HG03442 (cell line): Measurements from ENCODE around the gene SLC22A1.
"Not testable (repeated sequence)": the region's sequence is repeated elsewhere in the genome, so short reads cannot be mapped to it uniquely, and the experiment has no call there.

Experiments used
- ATAC-seq: cut with Tn5 transposase; IDR thresholded peaks from one replicate; pipeline ENCODE4 v1.9.1; 2021; ENCODE audit warnings: mild to moderate bottlenecking, moderate library complexity; ENCODE audit not compliant: unreplicated experiment

The SLC22A1 gene

DNA sequence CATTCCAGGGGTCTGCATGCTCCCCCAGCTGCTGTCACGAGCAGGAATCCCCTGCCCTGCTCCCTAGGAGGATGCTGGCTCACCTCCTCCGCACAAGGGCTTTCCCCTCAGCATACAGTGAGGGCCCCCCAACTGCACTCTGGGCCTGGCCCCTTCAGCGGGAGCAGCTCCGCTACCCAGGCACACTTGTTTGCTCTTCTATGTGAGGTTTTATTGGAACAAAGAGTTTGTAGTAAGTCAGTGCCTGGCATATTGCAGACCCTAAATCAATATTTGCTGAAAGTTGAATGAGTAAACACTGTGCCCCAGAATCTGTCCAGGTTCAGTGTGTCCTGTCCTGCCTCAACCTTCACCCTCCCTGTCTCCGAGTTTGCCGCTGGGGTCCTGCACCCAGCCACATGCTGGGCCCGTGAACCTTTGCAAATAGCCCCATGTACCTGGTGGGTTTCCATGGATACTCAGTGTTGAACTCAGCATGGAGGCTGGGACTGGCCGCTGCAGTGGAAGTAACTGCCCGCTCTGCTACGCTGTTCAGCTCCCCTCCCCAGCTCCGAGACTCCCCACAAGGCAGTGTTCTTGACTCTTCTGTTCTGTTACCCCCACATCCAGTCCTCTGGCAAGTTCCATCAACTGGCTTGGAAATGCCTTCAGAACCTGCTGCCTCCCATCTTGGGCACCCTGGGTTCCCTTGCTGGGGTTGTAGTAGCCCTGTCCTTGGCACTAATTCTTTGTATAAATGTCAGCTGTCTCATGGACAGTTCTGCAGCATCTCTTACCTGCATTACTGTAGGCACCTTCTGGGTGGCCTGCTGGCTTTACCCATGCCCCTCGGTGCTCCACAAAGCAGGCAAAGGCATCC, 15.7 kb downstream of the SLC22A1 start:
- no peak for ATAC-seq

- peak; percentile 81 for ATAC-seq
Measured at GRCh38 chr6:160137989-160138835, 16.6 kb downstream of the SLC22A1 start.

DNA sequence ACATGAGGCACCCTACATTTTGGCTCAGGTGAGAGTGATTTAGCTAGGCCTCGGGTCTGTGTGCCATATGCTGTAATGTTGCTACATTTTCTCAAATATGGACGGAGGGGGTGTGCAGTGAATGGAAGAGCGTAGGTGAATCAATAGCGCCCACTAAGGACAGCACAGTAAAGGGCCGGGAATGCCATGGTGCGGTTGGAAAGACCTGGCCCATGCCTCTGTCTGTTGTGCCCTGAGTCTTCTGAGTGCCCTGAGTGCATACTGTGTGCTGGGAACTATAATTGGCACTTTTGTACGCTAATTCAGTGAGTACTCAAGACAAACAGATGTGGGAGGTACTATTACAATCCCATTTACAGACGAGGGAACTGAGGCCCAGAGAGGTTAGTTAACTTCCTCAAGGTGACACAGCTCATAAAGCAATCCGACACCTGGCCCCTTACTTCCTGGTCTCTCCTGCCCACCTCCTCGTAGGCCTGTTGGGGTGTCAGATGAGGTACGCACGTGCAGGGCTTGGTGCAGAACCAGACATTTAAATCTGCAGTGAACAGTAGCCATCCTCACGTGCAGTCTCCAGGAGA, 17.3 kb downstream of the SLC22A1 start:
- ATAC-seq, result no peak

- ATAC-seq, result no peak
Measured at GRCh38 chr6:160139420-160139851, 17.8 kb downstream of the SLC22A1 start.

DNA sequence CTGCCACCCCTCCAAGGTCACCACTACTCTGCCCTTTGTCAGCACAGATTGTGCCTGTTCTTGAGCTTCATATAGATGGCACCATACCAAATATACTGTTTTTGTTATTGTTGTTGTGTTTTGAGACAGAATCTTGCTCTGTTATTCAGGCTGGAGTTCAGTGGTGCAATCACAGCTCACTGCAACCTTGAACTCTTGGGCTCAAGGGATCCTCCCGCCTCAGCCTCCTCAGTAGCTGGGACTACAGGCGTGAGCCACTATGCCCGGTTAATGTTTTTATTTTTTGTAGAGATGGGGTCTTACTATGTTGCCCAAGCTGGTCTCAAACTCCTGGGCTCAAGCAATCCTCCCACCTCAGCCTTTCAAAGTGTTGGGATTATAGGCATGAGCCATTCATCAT, 18.9 kb downstream of the SLC22A1 start:
- not testable (repeated sequence) for ATAC-seq

DNA sequence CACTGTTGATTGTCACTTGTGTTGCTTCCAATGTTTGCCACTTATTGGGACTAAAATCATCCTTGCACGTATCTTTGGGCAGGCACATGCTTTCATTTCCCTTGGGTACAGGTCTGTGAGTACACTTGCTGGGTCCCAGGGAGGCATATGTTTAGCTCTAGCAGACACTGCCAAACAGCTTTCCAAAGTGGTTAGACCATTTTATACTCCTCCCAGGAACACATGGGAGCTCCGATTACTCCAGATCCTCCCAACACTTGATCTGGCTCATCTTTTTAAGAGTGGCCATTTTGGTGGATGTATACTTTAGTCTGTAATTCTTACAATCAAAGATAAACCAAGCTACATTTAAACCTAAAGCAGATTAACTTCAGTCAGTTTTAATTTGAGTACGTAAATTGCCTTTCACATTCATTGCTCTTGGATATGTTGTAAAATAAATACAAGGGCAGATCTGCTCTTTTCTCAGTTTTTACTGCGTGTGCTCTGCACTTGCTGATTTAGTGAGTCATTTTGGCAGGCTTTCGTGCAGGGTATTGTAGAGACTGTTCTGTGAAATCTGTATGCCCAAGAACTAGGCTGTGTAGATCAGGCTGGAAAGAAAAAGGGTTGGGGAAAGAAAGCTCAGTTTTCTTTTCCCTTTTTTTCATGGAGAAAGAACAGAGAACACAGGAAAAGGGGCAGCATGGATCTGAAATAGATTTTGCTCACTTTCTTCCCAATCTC, 19.5 kb downstream of the SLC22A1 start:
- ATAC-seq, result no peak

DNA sequence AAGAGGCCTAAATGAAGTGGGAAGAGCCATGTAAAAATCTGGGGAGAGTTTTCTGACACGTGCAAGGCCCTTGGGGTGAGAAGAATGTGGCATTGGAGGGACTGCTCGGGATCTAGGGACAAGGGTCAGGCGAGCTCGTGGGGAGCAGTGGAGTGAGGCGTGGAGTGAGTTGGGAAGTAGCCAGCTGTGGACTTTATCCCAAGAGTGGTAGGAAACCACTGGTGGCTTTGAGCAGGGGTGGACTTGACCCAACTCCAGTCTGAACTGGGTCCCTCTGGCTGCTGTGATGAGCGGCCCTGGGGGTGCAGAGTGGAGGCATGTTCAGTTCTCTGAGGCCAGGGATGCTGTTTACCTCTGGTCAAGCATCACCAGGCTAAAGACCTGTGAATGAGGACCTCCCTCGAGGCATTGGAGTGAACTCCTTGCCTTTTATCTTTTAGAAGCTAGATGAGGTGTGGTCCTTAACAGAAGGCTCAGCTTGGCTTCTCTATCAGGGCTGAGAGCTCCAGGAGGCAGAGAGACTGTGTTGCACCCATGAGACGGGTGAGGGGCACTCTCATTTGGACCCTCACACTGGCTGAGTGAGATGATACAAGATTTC, 20.6 kb downstream of the SLC22A1 start:
- no peak for ATAC-seq

- no peak for ATAC-seq
Measured at GRCh38 chr6:160146454-160147145, 25.0 kb downstream of the SLC22A1 start.

GRCh38 chr6:160147146-160147536, 25.5 kb downstream of the SLC22A1 start:
- ATAC-seq, result no peak

GRCh38 chr6:160154471-160154870, 32.9 kb downstream of the SLC22A1 start:
- ATAC-seq, result no peak

GRCh38 chr6:160156842-160157241, 35.2 kb downstream of the SLC22A1 start:
- ATAC-seq, result no peak

DNA sequence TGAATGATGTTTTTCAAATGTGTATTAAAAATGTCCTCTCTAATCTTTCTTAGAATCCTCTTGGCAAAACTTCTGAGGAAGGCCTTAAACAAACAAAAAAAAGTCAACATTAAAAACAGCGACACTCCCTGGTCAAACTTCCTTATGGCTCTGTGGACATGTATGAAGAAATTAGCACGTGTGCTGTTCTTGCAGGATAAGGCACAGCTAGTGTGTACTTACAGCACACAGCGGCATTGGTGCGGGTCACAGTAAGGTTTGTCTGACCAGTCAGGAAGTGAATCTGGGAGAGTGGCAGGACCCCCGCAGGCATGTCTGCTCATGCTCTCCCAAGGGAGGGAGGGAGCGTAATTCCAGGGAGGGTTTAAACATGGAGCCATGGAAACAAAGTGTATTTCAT, 38.8 kb downstream of the SLC22A1 start:
- ATAC-seq, result no peak

DNA sequence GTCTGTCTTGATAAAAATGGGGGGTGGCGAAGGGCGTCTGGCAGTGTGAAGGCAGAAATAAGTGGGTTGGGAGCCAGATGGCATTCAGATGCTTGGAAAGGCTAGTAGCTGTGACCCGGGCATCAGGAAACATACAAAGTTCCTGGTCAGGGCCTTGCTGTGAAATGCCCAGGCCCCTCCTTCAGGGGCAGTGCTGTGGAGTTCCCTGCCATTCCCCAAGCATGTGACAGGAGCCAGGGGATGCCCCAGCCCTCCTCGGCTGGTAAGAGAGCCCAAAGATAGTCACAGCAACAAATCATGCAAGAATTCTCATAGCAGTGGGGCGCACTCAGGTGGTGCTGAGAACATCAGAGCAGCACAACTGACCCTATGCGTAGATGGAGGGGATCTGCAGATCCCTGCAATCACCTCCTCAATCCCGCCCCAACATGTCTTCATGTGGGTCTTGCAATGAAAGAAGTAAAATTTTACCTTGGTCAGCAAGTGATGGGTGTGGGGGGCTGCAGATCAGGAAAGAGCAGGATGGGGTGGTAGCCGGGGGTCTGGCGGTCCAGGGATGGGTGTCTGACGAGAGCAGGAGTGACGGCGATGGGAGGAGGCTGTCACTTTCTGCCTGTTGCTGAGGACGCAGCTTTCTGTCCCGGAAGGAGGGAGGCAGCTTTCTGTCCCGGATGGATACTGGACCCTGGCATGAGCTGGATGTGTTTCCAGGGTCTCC, 39.5 kb downstream of the SLC22A1 start:
- no peak for ATAC-seq

GRCh38 chr6:160161647-160161986, 40.0 kb downstream of the SLC22A1 start:
- no peak for ATAC-seq

- ATAC-seq, result no peak
Measured at GRCh38 chr6:160162030-160162566, 40.5 kb downstream of the SLC22A1 start.

DNA sequence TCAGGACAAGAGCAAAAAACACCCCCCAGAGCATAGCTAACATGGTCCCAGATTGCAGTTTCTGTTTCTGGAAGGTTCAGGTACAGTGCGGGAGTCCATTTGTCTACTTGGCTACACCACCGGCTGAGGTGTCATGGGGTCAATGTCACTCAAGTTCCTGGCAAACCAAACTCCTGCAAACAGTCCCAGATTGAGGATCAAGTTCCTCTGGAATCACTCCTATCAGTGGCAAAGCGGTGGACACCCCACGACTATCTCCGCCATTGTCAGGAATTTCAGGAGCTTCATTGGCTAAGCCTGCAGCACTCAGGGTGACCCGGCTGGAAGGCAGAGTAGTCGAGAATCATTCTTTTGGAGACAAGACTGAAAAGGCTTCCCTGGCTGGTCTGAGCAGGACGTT, 41.8 kb downstream of the SLC22A1 start:
- ATAC-seq, result no peak

- ATAC-seq, result no peak
Measured at GRCh38 chr6:160163912-160164311, 42.3 kb downstream of the SLC22A1 start.

GRCh38 chr6:160165928-160166327, 44.3 kb downstream of the SLC22A1 start:
- not testable (repeated sequence) for ATAC-seq
